H1 (cell line): ENCODE results near the gene CUEDC1. TPM values are rescaled to one million over a fixed set of nuclear protein-coding genes. Genes with fewer than 3 reads are reported as not detected.
A peak's percentile ranks its signal among the peaks of the same experiment; 100 is the strongest.

Experiments used
- CTCF ChIA-PET: fragments of 300-600 bp; sonication (Branson Sonifier 250); formaldehyde crosslinking; loops from one replicate; lab custom pipeline; 2021; ENCODE audit not compliant: partially characterized antibody; lab: Charles Lee
- POLR2A ChIA-PET: fragments of 300-600 bp; sonication (Branson Sonifier 250); formaldehyde crosslinking; loops from one replicate; lab custom pipeline; 2021; ENCODE audit warnings: inconsistent platforms; ENCODE audit not compliant: partially characterized antibody; lab: Charles Lee
- DNase-seq, 2 experiments: peaks; one replicate each; pipeline versions ENCODE4 v3.0.0 to v3.0.0-alpha.2; 2010 to 2022; ENCODE audit warnings: low spot score in 2 of 2, low read depth in 1 of 2, mixed read lengths in 1 of 2
- FAIRE-seq: peaks from 2 replicates; lab custom pipeline; 2011; peaks lifted over from hg19 to GRCh38; lab: Jason Lieb, UNC
- H2AFZ ChIP-seq: 2 replicates; pipeline ENCODE4 v1.8.1; 2012; ENCODE audit warnings: low read length, inconsistent platforms
- H2AK5ac ChIP-seq: 2 replicates; pipeline ENCODE4 v1.6.1; 2013; ENCODE audit warnings: low read depth, low read length
- H2BK120ac ChIP-seq: replicated peaks from 2 replicates; pipeline ENCODE3; 2013; ENCODE audit warnings: low read depth, low read length, inconsistent platforms
- H2BK12ac ChIP-seq: 2 replicates; pipeline ENCODE4 v1.6.1; 2013; ENCODE audit warnings: low read depth, low read length
- H2BK15ac ChIP-seq: 2 replicates; pipeline ENCODE4 v1.6.1; 2013; ENCODE audit warnings: low read length
- H2BK20ac ChIP-seq: 2 replicates; pipeline ENCODE4 v1.6.1; 2013; ENCODE audit warnings: low read length
- H2BK5ac ChIP-seq: 2 replicates; pipeline ENCODE4 v1.6.1; 2013; ENCODE audit warnings: low read depth, low read length
- H3K14ac ChIP-seq: 2 replicates; pipeline ENCODE4 v1.6.1; 2013; ENCODE audit warnings: inconsistent platforms; ENCODE audit not compliant: insufficient read length
- H3K18ac ChIP-seq: 2 replicates; pipeline ENCODE4 v1.6.1; 2013; ENCODE audit warnings: low read length; ENCODE audit errors: extremely low read depth
- H3K23ac ChIP-seq: 2 replicates; pipeline ENCODE4 v1.6.1; 2013; ENCODE audit warnings: inconsistent platforms; ENCODE audit not compliant: insufficient read length
- H3K23me2 ChIP-seq: 2 replicates; pipeline ENCODE4 v1.6.1; 2013; ENCODE audit warnings: low read depth, low read length
- H3K27ac ChIP-seq: 2 replicates; pipeline ENCODE4 v1.6.1; 2011; ENCODE audit warnings: low read depth, low read length, inconsistent platforms
- H3K27me3 ChIP-seq, 4 experiments: replicated peaks in 1 of 4; 1 replicate in 1 of 4; 2 replicates in 3 of 4; pipeline versions ENCODE4 v1.6.1 to v1.8.1; 2011 to 2013; ENCODE audit warnings: low read length in 3 of 4, mild to moderate bottlenecking in 3 of 4, inconsistent platforms in 2 of 4, mixed read lengths in 2 of 4, moderate library complexity in 1 of 4; ENCODE audit not compliant: control insufficient read depth in 3 of 4, insufficient read depth in 3 of 4; ENCODE audit errors: extremely low read depth in 1 of 4
- H3K36me3 ChIP-seq, 4 experiments: 2 replicates each; pipeline versions ENCODE4 v1.6.1 to v1.8.1; 2011 to 2013; ENCODE audit warnings: mild to moderate bottlenecking in 4 of 4, low read length in 3 of 4, moderate library complexity in 2 of 4, control low read depth in 1 of 4, inconsistent platforms in 1 of 4; ENCODE audit not compliant: insufficient read depth in 4 of 4, control insufficient read depth in 2 of 4
- H3K4ac ChIP-seq: replicated peaks from 2 replicates; pipeline ENCODE3; 2013; ENCODE audit warnings: low read length, low read depth, mixed read lengths, inconsistent platforms; ENCODE audit not compliant: insufficient read length
- H3K4me1 ChIP-seq, 4 experiments: replicated peaks in 1 of 4; 1 replicate in 1 of 4; 2 replicates in 3 of 4; pipeline versions ENCODE4 v1.6.1 to v1.8.1; 2011 to 2013; ENCODE audit warnings: low read length in 3 of 4, inconsistent platforms in 2 of 4, mixed read lengths in 1 of 4; ENCODE audit not compliant: insufficient read depth in 4 of 4, control insufficient read depth in 3 of 4
- H3K4me2 ChIP-seq, 2 experiments: 2 replicates each; pipeline versions ENCODE4 v1.6.1 to v1.8.1; 2011 to 2013; ENCODE audit warnings: low read depth in 2 of 2, low read length in 2 of 2, control low read depth in 1 of 2, inconsistent platforms in 1 of 2, mild to moderate bottlenecking in 1 of 2; ENCODE audit not compliant: insufficient read depth in 1 of 2
- H3K4me3 ChIP-seq, 4 experiments: fragments of 200-600, 300-600 bp in 1 of 4; sonication (generic), shearing (Covaris generic), sonication (Bioruptor Twin) in 1 of 4; 2 replicates each; pipeline versions ENCODE4 v1.5.1 to v1.8.1; 2011 to 2016; ENCODE audit warnings: low read length in 4 of 4, low read depth in 3 of 4, control low read depth in 2 of 4, inconsistent platforms in 2 of 4, mild to moderate bottlenecking in 2 of 4, mixed read lengths in 1 of 4, moderate library complexity in 1 of 4; ENCODE audit not compliant: insufficient read depth in 2 of 4; ENCODE audit errors: extremely low read depth in 1 of 4
- H3K56ac ChIP-seq: replicated peaks from 2 replicates; pipeline ENCODE3; 2013; ENCODE audit warnings: low read depth, mild to moderate bottlenecking, mixed read lengths, low read length, inconsistent platforms; ENCODE audit not compliant: insufficient read length
- H3K79me1 ChIP-seq: 2 replicates; pipeline ENCODE4 v1.6.1; 2013; ENCODE audit warnings: low read depth, low read length, control low read depth
- H3K79me2 ChIP-seq, 2 experiments: 2 replicates each; pipeline versions ENCODE4 v1.6.1 to v1.8.1; 2012 to 2013; ENCODE audit warnings: low read length in 2 of 2, mild to moderate bottlenecking in 2 of 2, inconsistent platforms in 1 of 2; ENCODE audit not compliant: insufficient read depth in 2 of 2, control insufficient read depth in 1 of 2
- H3K9ac ChIP-seq, 4 experiments: replicated peaks in 1 of 4; 1 replicate in 1 of 4; 2 replicates in 3 of 4; pipeline versions ENCODE4 v1.6.1 to v1.8.1; 2011 to 2013; ENCODE audit warnings: low read depth in 3 of 4, low read length in 3 of 4, control low read depth in 2 of 4, mild to moderate bottlenecking in 2 of 4, moderate library complexity in 2 of 4, inconsistent platforms in 1 of 4; ENCODE audit errors: extremely low read depth in 1 of 4
- H3K9me3 ChIP-seq, 2 experiments: 2 replicates each; pipeline versions ENCODE4 v1.6.1 to v1.8.1; 2012 to 2013; ENCODE audit warnings: mild to moderate bottlenecking in 2 of 2, moderate library complexity in 2 of 2, control low read depth in 1 of 2, inconsistent platforms in 1 of 2, low read depth in 1 of 2, low read length in 1 of 2, mixed read lengths in 1 of 2; ENCODE audit not compliant: insufficient read depth in 2 of 2
- H4K20me1 ChIP-seq, 2 experiments: replicated peaks in 1 of 2; 2 replicates each; pipeline versions ENCODE3 to v1.8.1; 2011 to 2013; ENCODE audit warnings: inconsistent platforms in 2 of 2, low read length in 2 of 2, mild to moderate bottlenecking in 1 of 2; ENCODE audit not compliant: insufficient read depth in 2 of 2, control insufficient read depth in 1 of 2
- H4K5ac ChIP-seq: 2 replicates; pipeline ENCODE4 v1.6.1; 2013; ENCODE audit warnings: low read length, low read depth, mixed read lengths, inconsistent platforms; ENCODE audit not compliant: insufficient read length
- H4K8ac ChIP-seq: 2 replicates; pipeline ENCODE4 v1.8.0; 2013; ENCODE audit warnings: mild to moderate bottlenecking, moderate library complexity, low read length, inconsistent platforms; ENCODE audit not compliant: insufficient read depth; ENCODE audit errors: extremely low read depth
- H4K91ac ChIP-seq: replicated peaks from 2 replicates; pipeline ENCODE3; 2013; ENCODE audit warnings: low read length, mixed read lengths, inconsistent platforms; ENCODE audit not compliant: insufficient read length
- ASH2L ChIP-seq: fragments of 200-600, 300-600 bp; sonication (generic); IDR thresholded peaks from one replicate; pipeline ENCODE4 v1.7.1; 2017; ENCODE audit warnings: low read length
- BRCA1 ChIP-seq: IDR thresholded peaks from 2 replicates; pipeline ENCODE4 v1.6.1; 2012; ENCODE audit warnings: low read depth, low read length, improper control_type of control experiment
- GABPA ChIP-seq: IDR thresholded peaks from 2 replicates; pipeline ENCODE4 v1.6.1; 2011; ENCODE audit warnings: mild to moderate bottlenecking, low read length, moderate library complexity, borderline replicate concordance; ENCODE audit not compliant: insufficient read depth
- HDAC6 ChIP-seq: IDR thresholded peaks from one replicate; pipeline ENCODE4 v1.7.1; 2012; ENCODE audit warnings: low read depth, mild to moderate bottlenecking, inconsistent platforms, low read length, moderate library complexity
- NANOG ChIP-seq: IDR thresholded peaks from 2 replicates; pipeline ENCODE4 v1.6.1; 2011; ENCODE audit warnings: low read length, low read depth, mild to moderate bottlenecking, inconsistent platforms; ENCODE audit not compliant: insufficient read depth, poor library complexity, severe bottlenecking
- RAD21 ChIP-seq, 2 experiments: IDR thresholded peaks in 1 of 2; conservative IDR thresholded peaks in 1 of 2; 2 replicates each; pipeline ENCODE4 v1.6.1; 2011; ENCODE audit warnings: low read depth in 2 of 2, low read length in 2 of 2, improper control_type of control experiment in 1 of 2, inconsistent platforms in 1 of 2, mild to moderate bottlenecking in 1 of 2, moderate library complexity in 1 of 2
- RNF2 ChIP-seq: fragments of 200-900, 300-1000 bp; sonication (generic); IDR thresholded peaks from 2 replicates; pipeline ENCODE4 v1.7.1; 2016; ENCODE audit warnings: borderline replicate concordance, low read depth, mild to moderate bottlenecking, antibody characterized with exemption, low read length; ENCODE audit not compliant: poor library complexity, severe bottlenecking; ENCODE audit errors: missing control alignments
- SP1 ChIP-seq: IDR thresholded peaks from 2 replicates; pipeline ENCODE4 v1.6.1; 2011; ENCODE audit warnings: low read depth, low read length
- SUZ12 ChIP-seq: fragments of 200-600 bp; sonication (generic); IDR thresholded peaks from 2 replicates; pipeline ENCODE4 v1.6.1; 2012; ENCODE audit warnings: mild to moderate bottlenecking, inconsistent platforms, low read length, moderate library complexity, mixed read lengths
- TBP ChIP-seq: IDR thresholded peaks from 2 replicates; pipeline ENCODE4 v1.6.1; 2011; ENCODE audit warnings: low read depth, low read length, improper control_type of control experiment
- WGBS, 2 experiments: shearing (Covaris generic) in 1 of 2; methylation state at CpG; one replicate each; pipeline versions ENCODE4 v1.1.6 to v1.1.7; 2013 to 2015; ENCODE audit warnings: low lambda C conversion rate in 2 of 2, mixed read lengths in 2 of 2, inconsistent platforms in 1 of 2, low coverage in 1 of 2, missing lambda C conversion rate in 1 of 2; ENCODE audit not compliant: insufficient replicate concordance in 2 of 2, insufficient coverage in 1 of 2, insufficient read length in 1 of 2; ENCODE audit errors: extremely low coverage in 1 of 2, missing lambda C conversion rate in 1 of 2; 5-methylcytosine and 5-hydroxymethylcytosine counted together
- polyA plus RNA-seq, 7 experiments: library from polyadenylated mRNA; depleted of rRNA in 3 of 7; stranded (reverse) in 5 of 7; unstranded in 2 of 7; fragments of >200 nt in 5 of 7; fragments of 200-250 nt in 2 of 7; gene quantifications; 1 replicate in 5 of 7; 2 replicates in 1 of 7; 4 replicates in 1 of 7; pipeline versions ENCODE4 v1.2.1 to v1.2.3, GENCODE V29; 2011 to 2013; ENCODE audit warnings: missing spikeins in 2 of 7, mixed read lengths in 2 of 7
- total RNA-seq: library from RNA; stranded (reverse); fragmentation: NEBNext Ultra II Directional; extraction: Animal tissue kit (Norgen Biotek cat#: 25700); gene quantifications from 2 replicates; pipeline ENCODE4 v1.2.1, GENCODE V29; 2021

CUEDC1 gene
- total and polyA plus RNA-seq, 2 of the 8 experiments (the other 6 are each of a cell fraction or from before 2014, with no cell fraction given): 4.0 to 10.7 TPM

- H3K14ac ChIP-seq: no peak overlapping the region
- H3K23ac ChIP-seq: no peak overlapping the region
- H3K27ac ChIP-seq: peak overlapping the region; percentile 64
- no peaks in the 10 kb centered on the region for H3K23me2 ChIP-seq
- DNase-seq (peak; percentile 60 to 77), FAIRE-seq (no peak)
- CTCF ChIA-PET: interaction anchor here (0.6 to 6.7 kb wide), 32 partner anchors 9 to 599 kb away, joined by 3 to 41 read pairs (median 5); partner anchors contain the start of genes CUEDC1 and SRSF1
- 69% methylated on average over 9 of the region's 9 CpGs; no CpG with 5 or more reads in 1 of the 2 experiments for WGBS, 2 experiments
- no peaks in the 10 kb centered on the region for H3K79me1 ChIP-seq
- no peaks in the 10 kb centered on the region for H3K79me2 ChIP-seq
- H2BK120ac ChIP-seq: peak overlapping the region; percentile 86
- H2BK15ac ChIP-seq: peak overlapping the region; percentile 97; the same call in 1 of the 2 replicates
- H3K27me3 ChIP-seq: no peaks in the 10 kb centered on the region
- H3K4me1 ChIP-seq: peaks cover 3 to 21% (median 15%) of the 10 kb centered on the region in 4 experiments; a peak in 6 of 7 replicates
- H4K5ac ChIP-seq: peak overlapping the region; percentile 3
- peak overlapping the region; percentile 92 for H3K4ac ChIP-seq
- H2BK12ac ChIP-seq: peak overlapping the region; percentile 99
- no peak overlapping the region for H3K4me3 ChIP-seq
- POLR2A ChIA-PET: interaction anchor here (0.6 to 2.4 kb wide), 16 partner anchors 10 to 121 kb away, joined by 3 to 10 read pairs (median 4); partner anchors contain the start of genes CUEDC1, SRSF1 and VEZF1
- H2AFZ ChIP-seq: no peak overlapping the region; the same call in 1 of the 2 replicates
- peak overlapping the region; percentile 96 for H4K91ac ChIP-seq
- H3K4me2 ChIP-seq: peak overlapping the region in 1 of 2 experiments; percentile 26; a peak in 2 of 4 replicates
- H2BK20ac ChIP-seq: peak overlapping the region; percentile 88
- no peaks in the 10 kb centered on the region for H3K9me3 ChIP-seq
- no peak overlapping the region; a peak in 1 of 7 replicates for H3K9ac ChIP-seq
- no peaks in the 10 kb centered on the region for H4K20me1 ChIP-seq
- no peaks in the 10 kb centered on the region for H3K36me3 ChIP-seq
- H2BK5ac ChIP-seq: peak overlapping the region; percentile 76
- no peak overlapping the region for H3K56ac ChIP-seq
- peak overlapping the region; percentile 85 for H3K18ac ChIP-seq
- H2AK5ac ChIP-seq: peak overlapping the region; percentile 92; the same call in 1 of the 2 replicates
- H4K8ac ChIP-seq: peak overlapping the region; percentile 74
- TF ChIP-seq GABPA (0 out of 2 replicates have a peak, but pooled peaks have one; percentile 32), ASH2L (peak; percentile 32), HDAC6 (no peak), RNF2 (no peak), NANOG (no peak), RAD21 (IDR thresholded peaks at IDR 0.05 in 1 of 2, conservative IDR thresholded peaks at IDR 0.05 in 1 of 2; ENCODE audit: low read depth in 2 of 2, low read length in 2 of 2) (peak; percentile 3 to 16; a peak in 1 of 4 replicates), BRCA1 (no peak), SUZ12 (no peak), TBP (peak; percentile 40; the same call in 1 of the 2 replicates), SP1 (no peak)
Observed at GRCh38 chr17:57898487-57899311, 56.5 kb downstream of the CUEDC1 start.
